K562 (cell line): ENCODE measurements around the gene ZDHHC14.

Experiments used
- CREB1 ChIP-seq, 2 experiments: sonication (generic) in 1 of 2; formaldehyde crosslinking in 1 of 2; IDR thresholded peaks; 2 replicates each; pipeline versions ENCODE4 v1.6.1 to v1.8.0; 2012 to 2022; ENCODE audit warnings: inconsistent platforms in 1 of 2, mild to moderate bottlenecking in 1 of 2, missing genetic modification reagents in 1 of 2, moderate library complexity in 1 of 2
- CTCF ChIP-seq, 3 experiments: IDR thresholded peaks in 2 of 3; conservative IDR thresholded peaks in 1 of 3; 2 replicates each; pipeline ENCODE4 v1.5.1; 2011 to 2012; ENCODE audit warnings: low read length in 3 of 3, mild to moderate bottlenecking in 3 of 3, control low read depth in 2 of 3, improper control_type of control experiment in 1 of 3, inconsistent platforms in 1 of 3, low read depth in 1 of 3, mixed read lengths in 1 of 3, moderate library complexity in 1 of 3; ENCODE audit not compliant: insufficient read depth in 2 of 3
- EZH2 ChIP-seq: IDR thresholded peaks from 2 replicates; pipeline ENCODE4 v1.6.1; 2012; ENCODE audit warnings: low read depth, mild to moderate bottlenecking, inconsistent platforms, low read length, borderline replicate concordance
- GATAD2A ChIP-seq: fragments of 450-650 bp; IDR thresholded peaks from 2 replicates; pipeline ENCODE4 v1.6.1; 2017
- HDAC3 ChIP-seq: fragments of 450-650 bp; IDR thresholded peaks from 2 replicates; pipeline ENCODE4 v1.6.1; 2018; ENCODE audit warnings: borderline replicate concordance, mild to moderate bottlenecking, moderate library complexity; ENCODE audit not compliant: partially characterized antibody
- ILK ChIP-seq: fragments of 450-650 bp; IDR thresholded peaks from 2 replicates; pipeline ENCODE4 v1.6.1; 2016; ENCODE audit warnings: missing genetic modification characterization, low read depth, mild to moderate bottlenecking, missing compliant biosample characterization, moderate library complexity, borderline replicate concordance
- IRF1 ChIP-seq: sonication (generic); formaldehyde crosslinking; IDR thresholded peaks from 2 replicates; pipeline ENCODE4 v1.8.0; 2022; ENCODE audit warnings: missing genetic modification reagents, mild to moderate bottlenecking, borderline replicate concordance
- KAT7 ChIP-seq: sonication (generic); formaldehyde crosslinking; IDR thresholded peaks from 2 replicates; pipeline ENCODE4 v1.8.0; 2022; ENCODE audit warnings: missing genetic modification reagents, mild to moderate bottlenecking, borderline replicate concordance
- POLR2A ChIP-seq: fragments of 450-650 bp; conservative IDR thresholded peaks from 2 replicates; pipeline ENCODE4 v1.6.1; 2016
- POLR2AphosphoS5 ChIP-seq: IDR thresholded peaks from 2 replicates; pipeline ENCODE4 v1.6.1; 2011; ENCODE audit warnings: mild to moderate bottlenecking, low read depth, low read length, moderate library complexity; ENCODE audit not compliant: control insufficient read depth, insufficient read depth
- ZBTB43 ChIP-seq: sonication (generic); formaldehyde crosslinking; IDR thresholded peaks from 2 replicates; pipeline ENCODE4 v1.8.0; 2023; ENCODE audit warnings: mild to moderate bottlenecking, missing genetic modification reagents
- ZBTB49 ChIP-seq: sonication (generic); formaldehyde crosslinking; IDR thresholded peaks from 2 replicates; pipeline ENCODE4 v1.8.0; 2022; ENCODE audit warnings: missing genetic modification reagents, mild to moderate bottlenecking, borderline replicate concordance
- ZBTB8A ChIP-seq: fragments of 450-650 bp; IDR thresholded peaks from 2 replicates; pipeline ENCODE4 v1.6.1; 2018; ENCODE audit warnings: mild to moderate bottlenecking, moderate library complexity; ENCODE audit not compliant: partially characterized antibody
- ZNF277 ChIP-seq: fragments of 250-450 bp; sonication (Bioruptor Pico); IDR thresholded peaks from 2 replicates; pipeline ENCODE4 v1.8.0; 2022; ENCODE audit warnings: inconsistent platforms, mild to moderate bottlenecking, moderate library complexity, borderline replicate concordance

- no peak for TF ChIP-seq POLR2AphosphoS5
- no peak for TF ChIP-seq KAT7
- no peak for TF ChIP-seq EZH2
- TF ChIP-seq ILK (tag), result no peak
- no peak for TF ChIP-seq ZBTB43 (CRISPR knock-in tag)
- TF ChIP-seq ZBTB49 (CRISPR knock-in tag), result no peak
- no peak for TF ChIP-seq CTCF (IDR thresholded peaks at IDR 0.05 in 2 of 3, conservative IDR thresholded peaks at IDR 0.05 in 1 of 3; ENCODE audit: insufficient read depth in 2 of 3, low read depth in 1 of 3, low read length in 3 of 3)
- no peak for TF ChIP-seq CREB1 (IDR thresholded peaks at IDR 0.05)
- no peak for TF ChIP-seq CREB1 (CRISPR knock-in tag; IDR thresholded peaks at IDR 0.05)
- TF ChIP-seq GATAD2A, result no peak
- TF ChIP-seq POLR2A, result no peak
- TF ChIP-seq ZNF277 (CRISPR knock-in tag), result no peak
- TF ChIP-seq IRF1 (CRISPR knock-in tag), result no peak
- no peak for TF ChIP-seq HDAC3
- TF ChIP-seq ZBTB8A, result no peak
These were observed 203.0 kb downstream of the ZDHHC14 start for GRCh38 chr6:157584036-157584435.
